OCI-LY7 (cell line): ENCODE data around the gene KBTBD7.

Experiments
- CTCF ChIP-seq: fragments of 200-600 bp; sonication (generic); conservative IDR thresholded peaks from 2 replicates; pipeline ENCODE4 v1.5.1; 2014; ENCODE audit warnings: mild to moderate bottlenecking, antibody characterized with exemption, low read length, moderate library complexity, mixed read lengths
- EZH2phosphoT487 ChIP-seq: fragments of 200-600 bp; sonication (generic); IDR thresholded peaks from 2 replicates; pipeline ENCODE4 v1.6.1; 2018; ENCODE audit warnings: low read depth, borderline replicate concordance, mild to moderate bottlenecking, mixed run types, antibody characterized with exemption, low read length, moderate library complexity, mixed read lengths

GRCh38 chr13:41182231-41182630, 12.1 kb downstream of the KBTBD7 start:
- no peak for TF ChIP-seq CTCF
- no peak for TF ChIP-seq EZH2phosphoT487
